ENCODE measurements around the gene ESYT2. TPM values are rescaled to one million over a fixed set of nuclear protein-coding genes. Genes with fewer than 3 reads are reported as not detected.

ESYT2 gene
- total and polyA plus RNA-seq, 9 of the 15 experiments (the other 6 are each of a cell fraction or from before 2014, with no cell fraction given): 5.8 to 86.9 (median 64.7) TPM

GRCh38 chr7:158819571-158820203, 9.6 kb downstream of the ESYT2 start (continued):
- TF ChIP-seq RAD51 (IDR thresholded peaks at IDR 0.05; ENCODE audit: borderline replicate concordance, low read depth) (0 out of 2 replicates have a peak, but pooled peaks have one; percentile 11), EP300 (IDR thresholded peaks at IDR 0.05; ENCODE audit: low read length) (peak; percentile 74; the same call in 1 of the 2 replicates), HMBOX1 (IDR thresholded peaks at IDR 0.05) (no peak), MITF (IDR thresholded peaks at IDR 0.05) (0 out of 2 replicates have a peak, but pooled peaks have one; percentile 45), E2F6 (IDR thresholded peaks at IDR 0.05; ENCODE audit: borderline replicate concordance in 1 of 2, extremely low read depth in 1 of 2, insufficient read depth in 1 of 2, insufficient read length in 1 of 2, low read depth in 1 of 2, low read length in 1 of 2, poor library complexity in 1 of 2, severe bottlenecking in 1 of 2) (peak; percentile 43 to 47), XRCC5 (IDR thresholded peaks at IDR 0.05; ENCODE audit: low read depth, low read length) (no peak), ASH1L (IDR thresholded peaks at IDR 0.05; ENCODE audit: borderline replicate concordance, low read depth, partially characterized antibody) (peak; percentile 21), BHLHE40 (IDR thresholded peaks at IDR 0.05; ENCODE audit: low read length) (peak; percentile 88), SREBF2 (CRISPR knock-in tag; IDR thresholded peaks at IDR 0.05) (no peak), EP400 (IDR thresholded peaks at IDR 0.05) (peak; percentile 47; the same call in 1 of the 2 replicates), LEF1 (IDR thresholded peaks at IDR 0.05) (0 out of 2 replicates have a peak, but pooled peaks have one; percentile 10), ZNF512 (tag; IDR thresholded peaks at IDR 0.05) (peak; percentile 27; the same call in 1 of the 2 replicates), TAL1 (IDR thresholded peaks at IDR 0.05) (peak; percentile 77; the same call in 1 of the 2 replicates)

All from K562 (cell line).